K562 (cell line): Measurements from ENCODE around the gene RASSF3. TPM values are rescaled to one million over a fixed set of nuclear protein-coding genes. Genes with fewer than 3 reads are reported as not detected.

Experiments used
- BRF2 ChIP-seq: IDR thresholded peaks from 3 replicates; pipeline ENCODE4 v1.6.1; 2011; ENCODE audit warnings: borderline replicate concordance, mild to moderate bottlenecking; ENCODE audit not compliant: insufficient read length, insufficient read depth
- EHMT2 ChIP-seq: fragments of 450-650 bp; IDR thresholded peaks from 2 replicates; pipeline ENCODE4 v1.6.1; 2018; ENCODE audit warnings: antibody characterized with exemption
- MTA3 ChIP-seq: fragments of 450-650 bp; formaldehyde crosslinking; IDR thresholded peaks from 2 replicates; pipeline ENCODE4 v1.6.1; 2017; ENCODE audit warnings: mild to moderate bottlenecking, borderline replicate concordance
- NFIC ChIP-seq: fragments of 450-650 bp; IDR thresholded peaks from 2 replicates; pipeline ENCODE4 v1.6.1; 2017; ENCODE audit warnings: mild to moderate bottlenecking, inconsistent platforms
- NR3C1 ChIP-seq: sonication (generic); formaldehyde crosslinking; IDR thresholded peaks from 2 replicates; pipeline ENCODE4 v1.8.1; 2022; ENCODE audit warnings: missing genetic modification reagents
- OTX1 ChIP-seq: fragments of 450-650 bp; formaldehyde crosslinking; IDR thresholded peaks from 2 replicates; pipeline ENCODE4 v1.4.0; 2022; ENCODE audit warnings: mild to moderate bottlenecking
- SIN3B ChIP-seq: fragments of 450-650 bp; IDR thresholded peaks from 2 replicates; pipeline ENCODE4 v1.6.1; 2017; ENCODE audit warnings: low read depth, mild to moderate bottlenecking, moderate library complexity
- SIX5 ChIP-seq, 2 experiments: IDR thresholded peaks; 2 replicates each; pipeline ENCODE4 v1.6.1; 2011; ENCODE audit warnings: low read length in 2 of 2, borderline replicate concordance in 1 of 2, low read depth in 1 of 2, mild to moderate bottlenecking in 1 of 2, moderate library complexity in 1 of 2; ENCODE audit not compliant: insufficient read depth in 1 of 2
- SRSF9 ChIP-seq: fragments of 200-400 bp; formaldehyde crosslinking; IDR thresholded peaks from 2 replicates; pipeline ENCODE4 v1.6.1; 2017; ENCODE audit warnings: low read depth, low read length, borderline replicate concordance
- ZMIZ1 ChIP-seq, 2 experiments: fragments of 150-350 bp in 1 of 2; IDR thresholded peaks; 2 replicates each; pipeline ENCODE4 v1.6.1; 2012 to 2016; ENCODE audit warnings: low read depth in 2 of 2, low read length in 2 of 2, mild to moderate bottlenecking in 1 of 2, moderate library complexity in 1 of 2
- ZNF263 ChIP-seq: sonication (generic); formaldehyde crosslinking; IDR thresholded peaks from 2 replicates; pipeline ENCODE4 v1.8.0; 2022; ENCODE audit warnings: mild to moderate bottlenecking, missing genetic modification reagents, borderline replicate concordance
- ZNF318 ChIP-seq, 2 experiments: fragments of 450-650 bp; IDR thresholded peaks; 2 replicates each; pipeline ENCODE4 v1.6.1; 2016; ENCODE audit warnings: mild to moderate bottlenecking in 2 of 2, borderline replicate concordance in 1 of 2, low read depth in 1 of 2, moderate library complexity in 1 of 2
- ZNF766 ChIP-seq: fragments of 200-800 bp; sonication (Bioruptor generic); conservative IDR thresholded peaks from 2 replicates; pipeline ENCODE4 v1.6.1; 2016; ENCODE audit warnings: missing genetic modification characterization, missing compliant biosample characterization
- polyA plus RNA-seq, 8 experiments: library from polyadenylated mRNA; depleted of rRNA in 4 of 8; stranded (reverse) in 5 of 8; unstranded in 3 of 8; fragments of >200 nt; fragmentation: Nextera tagmentation in 2 of 8; fragmentation: Illumina TruSeq in 1 of 8; extraction: Ambion mirVana in 2 of 8; extraction: Trizol in 1 of 8; gene quantifications; 2 replicates each; pipeline versions ENCODE4 v1.2.1 to v1.2.3, GENCODE V29; 2011 to 2014; ENCODE audit warnings: inconsistent platforms in 1 of 8, missing spikeins in 1 of 8
- total RNA-seq, 7 experiments: library from RNA; depleted of rRNA in 6 of 7; stranded (reverse); fragments of >200 nt in 6 of 7; fragmentation: Illumina TruSeq in 2 of 7; extraction: Trizol in 2 of 7; gene quantifications; 2 replicates each; pipeline versions ENCODE4 v1.2.1 to v1.2.3, GENCODE V29; 2011 to 2021; ENCODE audit warnings: low replicate concordance in 1 of 7

Gene RASSF3
- total and polyA plus RNA-seq, 9 of the 15 experiments (the other 6 are each of a cell fraction or from before 2014, with no cell fraction given): 3.7 to 39.2 (median 20.2) TPM

GRCh38 chr12:64625243-64626077, 15.2 kb downstream of the RASSF3 start (continued):
- TF ChIP-seq BRF2 (no peak), SIX5 (IDR thresholded peaks at IDR 0.05; ENCODE audit: borderline replicate concordance in 1 of 2, insufficient read depth in 1 of 2, low read depth in 1 of 2, low read length in 2 of 2) (no peak), SIN3B (no peak), SRSF9 (no peak), ZNF263 (CRISPR knock-in tag) (no peak), ZMIZ1 (IDR thresholded peaks at IDR 0.05; ENCODE audit: low read depth in 2 of 2, low read length in 2 of 2) (no peak), NFIC (0 out of 2 replicates have a peak, but pooled peaks have one; percentile 15), NR3C1 (CRISPR knock-in tag) (no peak), OTX1 (CRISPR knock-in tag) (0 out of 2 replicates have a peak, but pooled peaks have one; percentile 46), EHMT2 (no peak), MTA3 (0 out of 2 replicates have a peak, but pooled peaks have one; percentile 32), ZNF766 (CRISPR knock-in tag) (peak; percentile 81), ZNF318 (IDR thresholded peaks at IDR 0.05; ENCODE audit: borderline replicate concordance in 1 of 2, low read depth in 1 of 2) (peak in 1 of 2 experiments; percentile 74; a peak in 2 of 4 replicates)
